HG03469 (cell line): ENCODE measurements around the gene SOX11.

Experiments used
- ATAC-seq: cut with Tn5 transposase; IDR thresholded peaks from one replicate; pipeline ENCODE4 v1.9.1; 2021; ENCODE audit warnings: mild to moderate bottlenecking, moderate library complexity, moderate number of reproducible peaks; ENCODE audit not compliant: unreplicated experiment

The SOX11 gene

GRCh38 chr2:5691221-5691984 is 781 bp upstream of the SOX11 start:
- ATAC-seq: no peak

- no peak for ATAC-seq
Observed at GRCh38 chr2:5692561-5693286, 540 bp downstream of the SOX11 start.

GRCh38 chr2:5693287-5694201 is 1.4 kb downstream of the SOX11 start:
- no peak for ATAC-seq

GRCh38 chr2:5694306-5694705 is 2.1 kb downstream of the SOX11 start:
- ATAC-seq: no peak

GRCh38 chr2:5695654-5696403 is 3.6 kb downstream of the SOX11 start:
- ATAC-seq: no peak

- ATAC-seq: no peak
Observed at GRCh38 chr2:5696404-5696944, 4.3 kb downstream of the SOX11 start.

- ATAC-seq: no peak
Observed at GRCh38 chr2:5696945-5697521, 4.8 kb downstream of the SOX11 start.

- no peak for ATAC-seq
Observed at GRCh38 chr2:5697562-5697961, 5.4 kb downstream of the SOX11 start.

- no peak for ATAC-seq
Observed at GRCh38 chr2:5698134-5698533, 6.0 kb downstream of the SOX11 start.

GRCh38 chr2:5699963-5700362 is 7.8 kb downstream of the SOX11 start:
- ATAC-seq: no peak

GRCh38 chr2:5700551-5700950 is 8.4 kb downstream of the SOX11 start:
- ATAC-seq: no peak

GRCh38 chr2:5701266-5701665 is 9.1 kb downstream of the SOX11 start:
- no peak for ATAC-seq

- no peak for ATAC-seq
Observed at GRCh38 chr2:5703166-5703565, 11.0 kb downstream of the SOX11 start.

- no peak for ATAC-seq
Observed at GRCh38 chr2:5705490-5705889, 13.3 kb downstream of the SOX11 start.

GRCh38 chr2:5706717-5707455 is 14.7 kb downstream of the SOX11 start:
- no peak for ATAC-seq

GRCh38 chr2:5710615-5711014 is 18.4 kb downstream of the SOX11 start:
- ATAC-seq: no peak

GRCh38 chr2:5713101-5713500 is 20.9 kb downstream of the SOX11 start:
- no peak for ATAC-seq

- ATAC-seq: no peak
Observed at GRCh38 chr2:5719629-5720334, 27.6 kb downstream of the SOX11 start.

GRCh38 chr2:5720426-5720825 is 28.2 kb downstream of the SOX11 start:
- ATAC-seq: no peak
